Spleen (tissue), 11 donors: ENCODE data around the gene TSSK2. TPM values are rescaled to one million over a fixed set of nuclear protein-coding genes. Genes with fewer than 3 reads are reported as not detected.

Source experiments
- DNase-seq: peaks from one replicate; pipeline ENCODE4 v3.0.0-alpha.2; 2020
- H3K27ac ChIP-seq, 8 donors: fragments of 200-600 bp; sonication (generic) in 7 of 8; 1 replicate in 4 of 8; 2 replicates in 4 of 8; pipeline versions ENCODE4 v1.5.0 to v1.8.0; 2016 to 2021; ENCODE audit warnings: inconsistent platforms in 4 of 8, mild to moderate bottlenecking in 4 of 8, moderate library complexity in 1 of 8
- H3K27me3 ChIP-seq, 7 donors: fragments of 200-600 bp; sonication (generic) in 6 of 7; replicated peaks in 1 of 7; 1 replicate in 4 of 7; 2 replicates in 3 of 7; pipeline versions ENCODE4 v1.5.0 to v1.8.0; 2016 to 2021; ENCODE audit warnings: inconsistent platforms in 3 of 7, mild to moderate bottlenecking in 1 of 7
- H3K36me3 ChIP-seq, 6 donors: fragments of 200-600 bp; sonication (generic) in 5 of 6; 1 replicate in 4 of 6; 2 replicates in 2 of 6; pipeline versions ENCODE4 v1.5.0 to v1.8.0; 2016 to 2021; ENCODE audit warnings: inconsistent platforms in 2 of 6
- H3K4me1 ChIP-seq, 6 donors: fragments of 200-600 bp; sonication (generic) in 5 of 6; 1 replicate in 3 of 6; 2 replicates in 3 of 6; pipeline versions ENCODE4 v1.5.0 to v1.8.0; 2016 to 2021; ENCODE audit warnings: inconsistent platforms in 3 of 6
- H3K4me3 ChIP-seq, 8 donors: fragments of 200-600 bp; sonication (generic) in 7 of 8; 1 replicate in 4 of 8; 2 replicates in 4 of 8; pipeline versions ENCODE4 v1.5.0 to v1.8.0; 2016 to 2021; ENCODE audit warnings: inconsistent platforms in 4 of 8, mild to moderate bottlenecking in 4 of 8, moderate library complexity in 2 of 8
- H3K9me3 ChIP-seq, 8 donors: fragments of 200-600 bp; sonication (generic) in 7 of 8; 1 replicate in 4 of 8; 2 replicates in 4 of 8; pipeline versions ENCODE4 v1.5.0 to v1.8.0; 2016 to 2021; ENCODE audit warnings: inconsistent platforms in 4 of 8
- POLR2A ChIP-seq, 3 donors: fragments of 450-650 bp; IDR thresholded peaks; one replicate each; pipeline ENCODE4 v1.5.1; 2017; ENCODE audit warnings: antibody characterized with exemption in 3 of 3, mild to moderate bottlenecking in 1 of 3
- POLR2AphosphoS5 ChIP-seq, 3 donors: sonication (generic); formaldehyde crosslinking; IDR thresholded peaks; one replicate each; pipeline ENCODE4 v1.5.1; 2017; ENCODE audit warnings: antibody characterized with exemption in 3 of 3
- WGBS, 5 donors: extraction: QIAGEN DNeasy Blood & Tissue Kit in 3 of 5; methylation state at CpG; one replicate each; pipeline versions ENCODE4 v1.1.5 to v1.1.7; 2013 to 2018; 5-methylcytosine and 5-hydroxymethylcytosine counted together
- intact Hi-C: fragments of 100-400 bp; cut with DNase I; formaldehyde crosslinking; loops from one replicate; pipeline ENCODE4 v1.15.0; 2023; ENCODE audit warnings: low total_unique reads
- polyA plus RNA-seq, 3 donors: library from polyadenylated mRNA; stranded (reverse); fragments of 200-250 nt; gene quantifications; one replicate each; pipeline ENCODE4 v1.2.1, GENCODE V29; 2013
- total RNA-seq, 7 donors: library from RNA; depleted of rRNA in 3 of 7; stranded (reverse); fragments of >200 nt in 3 of 7; fragmentation: NEBNext Ultra II Directional in 4 of 7; extraction: Animal tissue kit (Norgen Biotek cat#: 25700) in 4 of 7; gene quantifications; one replicate each; pipeline versions ENCODE4 v1.1.0 to v1.2.1, GENCODE V29; 2016 to 2021
- TF ChIP-seq, protein P1 (sequence below), 11 experiments: fragments of 200-600 bp in 7 of 11; fragments of 450-650 bp in 4 of 11; sonication (generic) in 4 of 11; IDR thresholded peaks in 8 of 11; conservative IDR thresholded peaks in 3 of 11; 1 replicate in 7 of 11; 2 replicates in 4 of 11; pipeline versions ENCODE4 v1.4.0 to v1.8.0; 2016 to 2021; ENCODE audit warnings: antibody characterized with exemption in 11 of 11, inconsistent platforms in 4 of 11, mild to moderate bottlenecking in 1 of 11
- donor health status: healthy with polysubstance abuse.
- donor health status: DM: no; HTN: no; CAD: no; lungs with moderate emphysema.
- donor health status: DM: no; HTN: no; CAD: no.
- donor health status: Bipolar disorder and iron deficiency.
- donor health status: healthy.
- donor health status: DM: no; HTN: no; CAD: no.
- donor health status: DM: yes; HTN: yes; CAD: no.

TSSK2 gene
- total and polyA plus RNA-seq, 10 donors = 0.03 to 0.06 TPM; not detected in 8

GRCh38 chr22:19129871-19130270, 1.2 kb upstream of the TSSK2 start:
- no peak overlapping the region for H3K27ac ChIP-seq
- H3K9me3 ChIP-seq = no peaks in the 10 kb centered on the region
- 81 to 90% (median 88%) methylated on average over 3 to 8 of the region's 8 CpGs for WGBS, 5 donors
- no peaks in the 10 kb centered on the region for H3K4me1 ChIP-seq
- peaks cover 0 to 45% (median 27%) of the 10 kb centered on the region in 6 donors for H3K36me3 ChIP-seq
- no peaks in the 10 kb centered on the region for H3K27me3 ChIP-seq
- intact Hi-C loops = no loop called here
- no peak for DNase-seq
- H3K4me3 ChIP-seq = no peak overlapping the region
- TF ChIP-seq, protein P1, sequence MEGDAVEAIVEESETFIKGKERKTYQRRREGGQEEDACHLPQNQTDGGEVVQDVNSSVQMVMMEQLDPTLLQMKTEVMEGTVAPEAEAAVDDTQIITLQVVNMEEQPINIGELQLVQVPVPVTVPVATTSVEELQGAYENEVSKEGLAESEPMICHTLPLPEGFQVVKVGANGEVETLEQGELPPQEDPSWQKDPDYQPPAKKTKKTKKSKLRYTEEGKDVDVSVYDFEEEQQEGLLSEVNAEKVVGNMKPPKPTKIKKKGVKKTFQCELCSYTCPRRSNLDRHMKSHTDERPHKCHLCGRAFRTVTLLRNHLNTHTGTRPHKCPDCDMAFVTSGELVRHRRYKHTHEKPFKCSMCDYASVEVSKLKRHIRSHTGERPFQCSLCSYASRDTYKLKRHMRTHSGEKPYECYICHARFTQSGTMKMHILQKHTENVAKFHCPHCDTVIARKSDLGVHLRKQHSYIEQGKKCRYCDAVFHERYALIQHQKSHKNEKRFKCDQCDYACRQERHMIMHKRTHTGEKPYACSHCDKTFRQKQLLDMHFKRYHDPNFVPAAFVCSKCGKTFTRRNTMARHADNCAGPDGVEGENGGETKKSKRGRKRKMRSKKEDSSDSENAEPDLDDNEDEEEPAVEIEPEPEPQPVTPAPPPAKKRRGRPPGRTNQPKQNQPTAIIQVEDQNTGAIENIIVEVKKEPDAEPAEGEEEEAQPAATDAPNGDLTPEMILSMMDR (IDR thresholded peaks at IDR 0.05 in 8 of 11, conservative IDR thresholded peaks at IDR 0.05 in 3 of 11) = no peak
- TF ChIP-seq POLR2A (IDR thresholded peaks at IDR 0.05) (no peak), POLR2AphosphoS5 (IDR thresholded peaks at IDR 0.05) (no peak)

DNA sequence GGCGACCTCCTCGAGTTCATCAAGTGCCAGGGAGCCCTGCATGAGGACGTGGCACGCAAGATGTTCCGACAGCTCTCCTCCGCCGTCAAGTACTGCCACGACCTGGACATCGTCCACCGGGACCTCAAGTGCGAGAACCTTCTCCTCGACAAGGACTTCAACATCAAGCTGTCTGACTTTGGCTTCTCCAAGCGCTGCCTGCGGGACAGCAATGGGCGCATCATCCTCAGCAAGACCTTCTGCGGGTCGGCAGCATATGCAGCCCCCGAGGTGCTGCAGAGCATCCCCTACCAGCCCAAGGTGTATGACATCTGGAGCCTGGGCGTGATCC, 542 bp downstream of the TSSK2 start:
- no peak overlapping the region for H3K27ac ChIP-seq
- H3K9me3 ChIP-seq = no peaks in the 10 kb centered on the region
- intact Hi-C loops = no loop called here
- WGBS, 5 donors = 94 to 98% (median 97%) methylated on average over 17 to 19 of the region's 19 CpGs
- H3K4me3 ChIP-seq = no peak overlapping the region
- no peak for DNase-seq
- no peaks in the 10 kb centered on the region for H3K4me1 ChIP-seq
- TF ChIP-seq, protein P1 (IDR thresholded peaks at IDR 0.05 in 8 of 11, conservative IDR thresholded peaks at IDR 0.05 in 3 of 11) = no peak
- TF ChIP-seq POLR2A (IDR thresholded peaks at IDR 0.05) = no peak
- TF ChIP-seq POLR2AphosphoS5 (IDR thresholded peaks at IDR 0.05) = no peak
- H3K36me3 ChIP-seq = peaks cover 0 to 63% (median 43%) of the 10 kb centered on the region in 6 donors
- no peaks in the 10 kb centered on the region for H3K27me3 ChIP-seq

GRCh38 chr22:19132153-19132552, 1.0 kb downstream of the TSSK2 start:
- H3K36me3 ChIP-seq = peaks cover 0 to 68% (median 48%) of the 10 kb centered on the region in 6 donors
- H3K4me3 ChIP-seq = no peak overlapping the region
- no peak for DNase-seq
- intact Hi-C loops = no loop called here
- TF ChIP-seq POLR2A (IDR thresholded peaks at IDR 0.05) (no peak), POLR2AphosphoS5 (IDR thresholded peaks at IDR 0.05) (peak in 1 of 3 donors; percentile 31)
- TF ChIP-seq, protein P1 (IDR thresholded peaks at IDR 0.05 in 8 of 11, conservative IDR thresholded peaks at IDR 0.05 in 3 of 11) = no peak
- WGBS, 5 donors = 94 to 96% (median 95%) methylated on average over 18 to 20 of the region's 20 CpGs
- H3K27ac ChIP-seq = no peak overlapping the region
- H3K27me3 ChIP-seq = no peaks in the 10 kb centered on the region
- no peaks in the 10 kb centered on the region for H3K4me1 ChIP-seq
- H3K9me3 ChIP-seq = no peaks in the 10 kb centered on the region

GRCh38 chr22:19132693-19133400, 1.7 kb downstream of the TSSK2 start:
- Histone ChIP-seq H3K36me3 (peaks cover 0 to 75% (median 55%) of the 10 kb centered on the region in 6 donors), H3K27me3 (no peaks in the 10 kb centered on the region), H3K4me3 (no peak overlapping the region), H3K27ac (no peak overlapping the region), H3K4me1 (no peaks in the 10 kb centered on the region), H3K9me3 (no peaks in the 10 kb centered on the region)
- intact Hi-C loops = no loop called here
- TF ChIP-seq, protein P1 (IDR thresholded peaks at IDR 0.05 in 8 of 11, conservative IDR thresholded peaks at IDR 0.05 in 3 of 11) = no peak
- TF ChIP-seq POLR2A (IDR thresholded peaks at IDR 0.05) (no peak), POLR2AphosphoS5 (IDR thresholded peaks at IDR 0.05) (no peak)
- DNase-seq = no peak
- WGBS, 5 donors = 81 to 85% (median 83%) methylated on average over 9 of the region's 9 CpGs
